Hematopoietic multipotent progenitor cell (in vitro differentiated cells): Measurements from ENCODE around the gene NSUN7. TPM values are rescaled to one million over a fixed set of nuclear protein-coding genes. Genes with fewer than 3 reads are reported as not detected.
"Not testable (repeated sequence)": the region's sequence is repeated elsewhere in the genome, so short reads cannot be mapped to it uniquely, and the experiment has no call there.

Experiments
- DNase-seq, 3 donors: peaks; one replicate each; pipeline ENCODE4 v3.0.0-alpha.2; 2011 to 2015; ENCODE audit warnings: low read depth in 2 of 3, low spot score in 2 of 3
- total RNA-seq: library from RNA; depleted of rRNA; stranded (reverse); fragments of >200 nt; gene quantifications from one replicate; pipeline ENCODE4 v1.2.3, GENCODE V29; 2012

The NSUN7 gene, protein sequence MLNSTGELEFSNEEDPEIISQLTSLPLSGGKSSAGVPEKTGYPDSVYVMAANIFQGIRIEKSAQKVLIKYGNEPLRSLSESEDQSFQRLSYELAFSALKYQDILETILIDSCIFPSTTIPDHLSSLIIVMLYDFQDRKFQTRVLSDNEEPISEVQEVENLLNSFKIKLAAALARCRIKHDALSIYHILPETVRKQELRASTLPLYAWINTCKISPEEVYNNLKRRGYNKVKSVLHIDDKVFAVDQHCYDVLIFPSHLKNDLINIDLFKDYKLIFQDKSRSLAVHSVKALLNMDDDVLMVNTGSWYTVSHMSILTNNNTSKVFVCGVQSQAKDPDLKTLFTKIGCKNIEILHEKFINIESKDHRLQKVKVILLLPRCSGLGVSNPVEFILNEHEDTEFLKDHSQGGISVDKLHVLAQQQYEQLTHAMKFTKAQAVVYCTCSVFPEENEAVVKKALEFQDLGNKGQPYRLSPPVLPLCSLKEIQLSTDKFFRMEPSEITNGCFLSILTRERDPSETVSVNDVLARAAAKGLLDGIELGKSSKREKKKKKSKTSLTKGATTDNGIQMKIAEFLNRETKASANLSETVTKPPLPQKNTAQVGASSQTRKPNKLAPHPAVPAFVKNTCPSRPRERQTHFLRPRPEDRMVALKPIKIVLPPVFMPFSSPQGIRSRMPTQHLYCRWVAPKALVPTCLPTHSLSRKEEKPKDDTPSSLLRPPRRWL
- total RNA-seq = 3.2 TPM

- peak in 2 of 3 donors; percentile 76 to 78 for DNase-seq
These were observed at the start of gene NSUN7 for GRCh38 chr4:40749717-40750460. NSUN7 (plus strand) TSS chr4:40749955; CDS start chr4:40750694, 739 bp downstream.

DNA sequence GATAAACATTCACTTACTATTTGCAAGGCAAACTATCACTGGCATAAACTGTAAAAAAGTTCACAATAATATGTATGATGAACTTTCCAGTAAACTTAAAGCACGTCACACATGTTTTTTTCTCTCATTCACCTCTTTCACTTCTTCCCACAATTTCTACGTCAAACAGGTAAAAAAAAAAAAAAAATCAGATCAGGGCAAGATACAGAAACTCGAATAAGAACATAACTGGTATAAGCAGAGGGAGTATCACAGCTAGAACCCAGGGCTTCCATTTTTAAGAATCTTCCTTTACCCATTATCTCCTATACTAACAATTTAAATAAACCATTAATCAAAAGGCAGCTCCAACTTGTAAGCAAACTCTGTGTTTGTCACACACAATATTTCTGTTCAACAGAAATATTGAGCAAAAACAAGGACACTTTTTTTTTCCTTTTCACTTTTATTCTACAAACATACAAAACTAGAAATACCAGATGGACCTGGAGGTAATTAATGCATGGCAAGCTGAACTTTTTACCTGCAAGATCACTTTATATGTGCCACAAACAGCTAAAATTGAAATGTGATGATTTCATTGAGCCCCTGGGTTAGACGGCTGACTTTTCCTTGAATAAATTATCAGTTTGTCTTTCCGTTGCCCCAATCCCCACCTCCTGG is 47.5 kb upstream of the NSUN7 start:
- DNase-seq = no peak

- DNase-seq = peak in 1 of 3 donors; percentile 7
These were observed 47.0 kb upstream of the NSUN7 start for GRCh38 chr4:40702800-40703151.

DNA sequence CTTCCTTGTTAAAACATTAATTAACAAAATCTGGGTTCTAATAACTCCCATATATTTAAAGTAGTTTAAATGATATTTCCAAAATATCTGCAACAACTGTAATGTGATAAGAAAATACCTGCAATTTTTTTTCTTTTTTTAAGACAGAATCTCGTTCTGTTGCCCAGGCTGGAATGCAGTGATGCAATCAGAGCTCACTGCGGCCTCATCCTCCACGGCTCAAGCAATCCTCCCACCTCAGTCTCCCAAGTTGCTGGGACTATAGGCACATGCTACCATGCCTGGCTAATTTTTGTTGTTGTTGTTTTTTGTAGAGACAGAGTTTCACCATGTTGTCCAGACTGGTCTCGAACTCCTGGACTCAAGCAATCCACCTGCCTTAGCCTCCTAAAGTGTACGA is 45.7 kb upstream of the NSUN7 start:
- DNase-seq = no peak

DNA sequence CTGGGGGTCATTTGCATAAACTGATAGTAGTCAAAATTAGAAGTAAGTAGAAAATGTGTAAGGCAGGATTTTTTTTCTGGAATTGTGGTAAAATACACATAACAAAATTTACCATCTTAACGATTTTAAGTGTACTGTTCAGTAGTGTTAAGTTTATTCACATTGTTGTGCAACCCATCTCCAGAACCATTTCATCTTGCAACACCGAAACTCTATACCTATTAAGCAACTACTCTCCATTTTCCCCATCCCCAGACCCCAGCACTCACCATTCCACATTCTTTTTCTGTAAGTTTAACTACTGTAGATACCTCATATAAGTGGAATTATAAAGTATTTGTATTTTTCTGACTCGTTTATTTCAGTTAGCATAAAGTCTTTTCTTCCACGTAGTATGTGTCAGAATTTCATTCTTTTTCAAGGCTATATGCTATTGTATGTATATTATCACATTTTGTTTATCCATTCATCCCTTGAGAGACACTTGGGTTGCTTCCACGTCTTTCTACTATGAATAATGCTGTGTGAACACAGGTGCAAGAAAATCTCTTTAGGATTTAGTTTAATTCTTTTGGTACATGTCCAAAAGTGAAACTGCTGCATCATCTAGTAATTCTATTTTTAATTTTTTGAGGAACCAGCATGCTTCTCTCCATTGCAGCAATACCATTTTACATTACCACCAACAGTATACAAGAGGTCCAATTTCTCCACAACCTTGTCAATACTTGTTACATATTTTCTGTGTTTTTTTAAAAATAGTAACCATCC is 39.1 kb upstream of the NSUN7 start:
- DNase-seq = peak in 1 of 3 donors; percentile 58

GRCh38 chr4:40713001-40713400 is 36.8 kb upstream of the NSUN7 start:
- not testable (repeated sequence) for DNase-seq

DNA sequence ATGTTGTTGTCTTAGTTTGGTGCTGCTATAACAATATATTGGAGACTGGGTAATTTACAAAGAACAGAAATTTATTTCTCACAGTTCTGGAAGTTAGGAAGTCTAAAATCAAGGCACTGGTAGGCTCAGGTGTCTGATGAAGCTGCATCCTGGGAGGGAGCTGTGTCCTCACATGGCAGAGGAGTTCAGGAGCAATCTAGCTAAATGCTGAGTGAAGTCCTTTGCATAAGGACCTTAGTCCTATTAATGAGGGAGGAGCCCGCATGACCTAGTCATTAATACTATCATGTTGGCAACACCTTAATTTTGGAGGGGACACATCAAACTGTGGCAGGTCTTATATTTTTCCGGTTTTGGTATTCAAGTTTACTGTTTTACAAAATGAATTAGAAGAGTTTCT is 36.0 kb upstream of the NSUN7 start:
- no peak for DNase-seq

- DNase-seq = no peak
These were observed 31.2 kb upstream of the NSUN7 start for GRCh38 chr4:40718586-40718985.

- peak in 2 of 3 donors; percentile 39 to 70 for DNase-seq
These were observed 30.6 kb upstream of the NSUN7 start for GRCh38 chr4:40719008-40719623.

DNA sequence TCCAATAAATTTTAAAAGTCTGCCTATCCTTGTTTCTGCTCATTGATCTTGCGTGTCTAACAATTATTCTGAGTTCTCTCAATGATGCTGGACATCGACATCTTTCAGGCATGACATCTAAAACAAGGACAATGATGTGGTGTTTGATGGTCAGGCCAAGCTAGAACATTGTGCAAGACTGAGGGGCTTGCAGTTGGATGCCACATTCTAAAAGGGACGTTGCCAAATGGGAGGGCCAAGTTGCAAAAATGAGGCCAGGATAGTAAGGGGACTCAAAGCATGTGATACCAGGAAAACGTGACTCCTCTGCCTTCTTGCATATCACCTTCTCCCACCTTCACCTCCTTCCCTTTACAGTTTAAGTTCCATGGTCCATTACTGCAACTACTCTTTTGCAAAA is 29.4 kb upstream of the NSUN7 start:
- DNase-seq = no peak

DNA sequence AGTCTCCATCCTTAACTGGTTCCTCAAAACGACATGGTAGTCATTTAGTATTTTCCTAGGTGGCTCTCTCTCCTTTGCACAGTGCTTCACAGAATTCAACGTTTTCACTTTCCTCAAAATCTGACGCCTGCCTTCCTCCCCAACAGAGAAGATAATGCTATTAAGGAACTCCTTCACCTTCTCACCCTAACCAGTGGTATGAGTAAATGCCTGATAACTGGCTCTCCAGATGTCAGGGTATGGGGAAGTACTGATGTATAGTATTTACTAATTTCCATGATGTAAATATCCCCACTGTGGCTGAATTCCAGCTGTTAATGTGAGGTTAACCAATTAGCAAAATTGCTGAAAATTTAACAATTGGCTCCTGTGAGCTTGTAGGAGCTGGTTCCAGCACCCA is 28.8 kb upstream of the NSUN7 start:
- peak in 1 of 3 donors; percentile 28 for DNase-seq

- no peak for DNase-seq
These were observed 28.0 kb upstream of the NSUN7 start for GRCh38 chr4:40721730-40722171.

DNA sequence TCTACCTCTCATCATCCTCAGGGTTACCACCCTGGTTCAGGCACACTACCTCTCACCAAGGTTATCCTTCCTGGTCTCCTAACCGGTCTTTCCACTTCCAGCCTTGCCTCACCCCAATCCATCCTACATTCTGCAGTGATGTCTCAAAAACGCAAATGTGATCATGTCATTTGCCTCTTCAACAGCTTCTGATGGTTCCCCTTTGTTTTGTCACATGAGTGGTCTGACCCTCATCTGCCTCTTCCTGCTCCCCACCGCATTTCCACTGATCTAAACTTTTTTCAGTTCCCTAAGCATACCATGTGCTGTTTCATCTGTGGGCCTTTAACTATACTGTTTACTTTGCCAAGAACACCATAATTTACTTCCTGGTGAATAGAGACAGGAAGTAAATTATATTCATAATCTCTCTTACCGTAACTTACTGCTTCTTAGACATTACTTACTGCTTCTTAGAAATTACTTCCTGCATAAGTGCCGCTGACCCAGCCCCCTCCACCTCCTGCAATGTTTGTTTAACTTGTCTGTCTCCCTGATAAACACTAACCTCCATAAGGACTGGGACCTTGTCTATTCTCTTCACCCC is 27.1 kb upstream of the NSUN7 start:
- DNase-seq = peak in 2 of 3 donors; percentile 53 to 86

DNA sequence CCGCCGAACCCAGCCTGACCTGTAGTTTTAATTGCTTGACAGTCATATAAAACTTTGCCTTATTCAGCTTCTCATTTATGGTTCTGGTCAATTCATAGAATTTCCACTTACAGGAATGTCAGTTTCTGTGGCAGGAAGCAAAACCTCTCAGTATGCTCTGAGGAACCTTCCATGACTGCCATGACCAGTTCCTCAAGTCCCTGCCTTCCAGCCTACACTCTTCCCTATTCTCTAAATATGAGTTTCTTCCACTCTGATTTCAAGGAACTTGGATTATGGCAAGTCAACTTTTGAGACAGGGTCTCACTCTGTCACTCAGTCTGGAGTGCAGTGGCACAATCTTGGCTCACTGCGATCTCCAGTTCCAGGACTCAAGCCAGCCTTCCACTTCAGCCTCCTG is 26.0 kb upstream of the NSUN7 start:
- DNase-seq = no peak

DNA sequence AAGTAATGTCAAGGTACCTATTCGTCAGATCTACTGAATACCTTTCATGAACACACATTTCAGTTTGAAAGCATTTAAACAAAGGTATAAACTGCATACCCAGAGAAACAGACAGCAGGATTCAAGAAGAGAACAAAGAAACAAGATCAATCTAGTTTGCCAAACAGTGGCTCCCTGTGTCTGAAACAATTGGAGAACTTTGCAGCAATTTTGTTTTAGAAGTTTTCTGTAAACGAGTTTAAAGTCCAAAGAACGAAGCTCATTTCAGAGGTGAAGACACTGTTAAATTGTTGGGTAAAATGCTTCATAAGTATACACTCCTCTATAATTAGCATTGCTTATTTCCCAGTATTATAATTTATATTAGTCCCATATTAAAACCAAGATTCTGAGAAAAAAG is 21.4 kb upstream of the NSUN7 start:
- DNase-seq = no peak

DNA sequence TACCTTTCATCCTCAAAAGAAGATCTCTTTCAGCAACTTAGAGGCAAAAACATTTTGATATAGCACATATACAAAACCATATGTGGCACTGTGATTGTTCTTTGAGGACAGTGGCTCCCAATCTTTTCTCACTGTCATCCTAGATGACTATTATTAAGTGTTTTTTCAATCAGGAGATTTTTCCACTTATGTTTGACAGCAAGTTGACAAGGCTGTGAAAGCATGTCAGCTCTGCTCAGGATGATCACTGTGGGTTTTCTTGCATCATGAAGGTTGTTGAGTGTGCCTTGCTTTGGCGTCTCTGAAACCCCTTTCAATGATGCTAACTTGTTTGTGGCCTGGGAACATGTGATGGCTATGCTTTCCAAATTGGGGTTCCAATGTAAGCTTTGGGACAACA is 20.2 kb upstream of the NSUN7 start:
- no peak for DNase-seq

DNA sequence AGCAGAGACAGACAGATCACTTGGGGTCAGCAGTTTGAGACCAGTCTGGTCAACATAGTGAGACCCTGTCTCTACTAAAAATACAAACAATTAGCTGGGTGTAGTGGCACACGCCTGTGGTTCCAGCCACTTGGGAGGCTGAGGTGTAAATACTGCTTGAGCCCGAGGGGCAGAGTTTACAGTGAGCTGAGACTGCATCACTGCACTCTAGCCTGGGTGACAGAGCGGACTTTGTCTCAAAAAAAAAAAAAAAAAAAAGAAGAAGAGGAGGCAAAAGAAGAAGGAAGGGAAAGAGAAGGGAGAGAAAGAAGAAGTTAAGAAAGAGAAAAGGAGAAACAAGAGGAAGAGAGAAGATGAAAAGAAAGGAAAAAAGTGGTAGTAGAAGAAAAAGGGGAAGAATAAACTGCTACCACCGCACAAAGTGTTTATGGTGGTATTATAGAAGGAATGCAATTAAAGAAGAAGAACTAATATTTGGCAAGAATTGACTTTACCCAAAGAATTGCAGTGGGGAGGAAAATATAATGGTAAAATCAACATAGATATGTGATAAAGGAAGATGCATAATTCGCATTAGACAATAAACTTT is 19.6 kb upstream of the NSUN7 start:
- no peak for DNase-seq

- no peak for DNase-seq
These were observed 18.4 kb upstream of the NSUN7 start for GRCh38 chr4:40731361-40731760.

- peak in 2 of 3 donors; percentile 29 to 60 for DNase-seq
These were observed 17.9 kb upstream of the NSUN7 start for GRCh38 chr4:40731792-40732245.
